NCI-H2081 treated with DMSO at 0.1 percent for 48 hours (cell line): Measurements from ENCODE around the gene ACADSB.

Experiments
- DNase-seq: peaks from one replicate; lab custom pipeline; 2025; lab: John Stamatoyannopoulos, UW

ACADSB gene

DNA sequence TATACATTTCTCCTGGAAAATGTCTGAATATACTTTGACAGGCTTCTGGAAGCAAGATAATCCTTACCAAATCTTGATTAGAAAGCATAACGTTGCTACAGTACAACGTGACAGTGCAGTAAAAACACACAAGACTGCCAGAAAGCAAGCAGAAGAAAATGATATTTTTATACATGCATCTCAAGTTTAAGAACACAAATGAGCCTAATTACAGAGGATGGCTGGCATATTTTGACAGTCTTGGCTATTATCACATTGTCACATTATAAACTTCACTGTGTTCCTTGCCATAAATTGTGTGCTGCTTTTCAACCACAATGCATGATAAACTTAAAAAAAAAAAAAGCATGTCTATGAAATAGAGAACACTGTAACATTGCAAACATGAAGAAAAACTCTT, 4.5 kb upstream of the ACADSB start:
- DNase-seq = no peak

GRCh38 chr10:123007558-123008354, 1.1 kb upstream of the ACADSB start:
- no peak for DNase-seq

GRCh38 chr10:123009105-123009820, 457 bp downstream of the ACADSB start:
- no peak for DNase-seq

DNA sequence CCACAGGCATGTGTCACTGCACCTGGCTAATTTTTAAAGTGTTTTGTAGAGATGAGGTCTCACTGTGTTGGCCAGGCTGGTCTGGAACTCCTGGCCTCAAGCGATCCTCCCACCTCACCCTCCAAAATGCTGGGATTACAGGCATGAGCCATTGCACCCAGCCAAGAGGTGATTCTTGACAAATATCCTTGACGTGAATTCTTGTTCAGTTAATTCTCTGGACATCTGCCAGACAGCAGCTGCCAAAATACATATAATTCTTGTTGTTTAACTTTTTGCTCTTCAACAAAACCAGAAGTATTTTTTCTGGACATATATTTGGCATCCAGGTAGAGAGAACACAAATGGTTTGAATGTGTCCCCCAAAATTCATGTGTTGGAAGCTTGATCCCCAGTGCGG, 3.2 kb downstream of the ACADSB start:
- DNase-seq = no peak

DNA sequence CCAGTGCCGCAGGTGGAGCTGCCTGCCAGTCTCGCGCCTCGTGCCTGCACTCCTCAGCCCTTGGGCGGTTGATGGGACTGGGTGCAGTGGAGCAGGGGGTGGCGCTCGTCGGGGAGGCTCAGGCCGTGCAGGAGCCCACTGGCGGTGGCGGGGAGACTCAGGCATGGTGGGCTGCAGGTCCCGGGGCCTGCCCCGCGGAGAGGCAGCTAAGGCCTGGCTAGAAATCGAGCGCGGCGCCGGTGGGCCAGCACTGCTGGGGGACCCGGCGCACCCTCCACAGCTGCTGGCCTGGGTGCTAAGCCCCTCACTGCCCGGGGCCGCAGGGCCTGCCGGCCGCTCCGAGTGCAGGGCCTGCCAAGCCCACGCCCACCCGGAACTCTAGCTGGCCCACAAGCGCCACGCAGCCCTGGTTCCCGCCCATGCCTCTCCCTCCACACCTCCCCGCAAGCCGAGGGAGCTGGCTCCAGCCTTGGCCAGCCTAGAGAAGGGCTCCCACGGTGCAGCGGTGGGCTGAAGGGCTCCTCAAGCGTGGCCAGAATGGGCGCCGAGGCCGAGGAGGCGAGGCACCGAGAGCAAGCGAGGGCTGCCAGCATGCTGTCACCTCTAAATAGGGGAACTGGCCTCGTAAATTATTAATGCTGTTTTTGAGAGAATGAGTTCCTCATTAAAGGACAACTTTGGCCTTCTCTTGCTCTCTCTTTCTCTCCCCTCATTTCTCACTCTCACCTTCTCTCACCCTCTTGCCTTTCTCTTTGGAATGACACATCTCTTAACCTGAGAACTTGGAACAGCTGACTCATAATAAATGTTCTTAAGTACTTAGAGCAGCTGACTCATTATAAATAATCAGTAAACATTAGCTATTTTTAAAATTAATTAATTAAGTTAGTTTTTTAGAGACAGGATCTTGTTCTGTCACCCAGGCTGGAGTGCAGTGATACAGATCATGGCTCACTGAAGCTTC, 4.9 kb downstream of the ACADSB start:
- no peak for DNase-seq

DNA sequence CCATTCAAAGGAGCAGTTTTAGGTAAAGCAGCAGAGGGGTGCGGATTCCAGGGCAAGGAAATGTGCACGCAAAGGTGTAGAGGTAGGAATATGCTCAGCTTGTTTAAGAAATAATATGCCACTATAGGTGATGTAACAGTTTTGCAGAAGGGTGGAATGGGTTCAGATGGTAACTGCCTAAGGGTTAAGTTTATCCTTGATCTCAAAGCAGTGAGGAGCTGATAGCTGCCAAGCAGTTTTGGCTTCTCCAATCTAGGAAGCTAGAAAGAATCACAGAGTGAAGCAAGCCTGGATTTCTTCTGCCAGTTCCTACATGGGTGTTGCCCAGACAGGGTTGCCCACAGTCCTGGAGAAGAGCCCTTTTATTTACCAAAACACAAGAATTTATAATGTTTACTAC, 6.0 kb downstream of the ACADSB start:
- no peak for DNase-seq

DNA sequence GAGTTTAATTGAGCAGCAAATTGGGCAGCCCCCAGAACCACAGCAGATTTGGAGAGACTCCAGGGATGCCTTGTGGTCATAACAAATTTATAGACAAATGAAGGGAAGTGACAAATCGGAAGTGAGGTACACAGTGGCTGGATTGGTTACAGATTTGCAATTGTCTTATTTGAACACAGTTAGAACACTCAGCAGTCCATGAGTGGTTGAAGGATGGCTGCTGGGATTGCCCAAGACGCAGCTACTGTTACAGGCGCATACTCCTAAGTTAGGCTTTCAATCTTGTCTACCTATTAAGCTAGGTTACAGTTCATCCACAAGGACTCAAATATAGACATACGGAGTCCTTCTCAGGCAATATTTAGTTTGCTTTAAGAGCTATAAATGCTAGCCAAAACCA, 7.4 kb downstream of the ACADSB start:
- DNase-seq = no peak

DNA sequence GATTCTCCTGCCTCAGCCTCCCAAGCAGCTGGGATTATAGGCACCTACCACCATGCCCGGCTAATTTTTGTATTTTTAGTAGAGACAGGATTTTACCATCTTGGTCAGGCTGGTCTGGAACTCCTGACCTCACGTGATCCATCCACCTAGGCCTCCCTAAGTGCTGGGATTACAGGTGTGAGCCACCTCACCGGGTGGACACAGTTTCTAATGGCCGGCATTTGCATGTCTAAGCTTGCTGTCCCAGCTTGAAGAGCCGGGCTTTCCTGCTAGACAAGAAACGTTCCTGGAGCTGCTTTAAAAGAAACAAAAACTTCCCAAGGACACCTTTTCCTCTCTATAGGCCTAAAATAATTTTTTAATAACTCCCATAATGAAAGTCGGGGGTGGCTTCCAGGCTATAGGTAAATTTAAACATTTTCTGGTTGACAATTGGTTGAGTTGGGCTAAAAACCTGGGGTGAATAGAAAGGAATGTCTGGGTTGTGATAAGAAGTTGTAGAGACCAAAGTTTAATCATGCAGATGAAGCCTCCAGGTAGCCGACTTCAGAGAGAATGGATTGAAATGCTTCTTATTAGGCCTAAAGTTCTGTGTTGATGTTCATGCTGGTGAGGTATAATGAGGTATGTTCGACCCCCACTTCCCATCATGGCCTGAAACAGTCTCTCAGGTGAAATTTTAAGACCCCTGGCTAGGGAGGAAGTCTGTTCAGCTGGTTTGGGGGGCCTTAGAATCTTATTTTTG, 8.8 kb downstream of the ACADSB start:
- DNase-seq = no peak

DNA sequence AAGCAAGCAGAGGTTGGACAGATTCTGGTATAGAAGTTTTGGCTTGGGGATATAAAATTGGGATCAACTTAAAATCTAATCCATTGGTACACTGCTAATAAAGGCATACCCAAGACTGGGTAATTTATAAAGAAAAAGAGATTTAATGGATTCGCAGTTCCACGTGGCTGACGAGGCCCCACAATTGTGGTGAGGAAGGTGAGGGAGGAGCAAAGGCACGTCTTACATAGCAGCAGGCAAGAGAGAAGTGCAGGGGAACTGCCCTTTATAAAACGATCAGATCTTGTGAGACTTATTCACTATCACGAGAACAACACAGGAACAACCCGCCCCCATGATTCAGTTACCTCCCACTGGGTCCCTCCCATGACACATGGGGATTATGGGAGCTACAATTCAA, 9.7 kb downstream of the ACADSB start:
- DNase-seq = no peak

DNA sequence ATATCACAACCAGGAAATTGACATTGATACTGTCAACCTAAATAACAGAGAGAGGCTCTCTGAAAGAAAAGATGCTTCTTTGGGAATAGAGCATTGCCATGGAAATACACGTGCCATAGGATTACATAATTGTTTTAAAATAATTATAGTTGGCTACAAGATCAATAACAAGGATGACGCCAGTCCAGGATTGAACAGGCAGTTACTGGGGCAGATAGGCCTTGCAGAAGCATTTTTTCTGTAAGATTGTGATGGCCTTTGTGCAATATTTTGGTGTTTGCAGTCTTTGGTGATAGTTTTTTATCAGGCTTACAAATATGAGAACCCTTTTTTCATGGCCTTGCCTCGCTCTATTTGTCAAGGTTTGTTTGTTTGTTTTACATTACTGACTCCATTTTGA, 10.5 kb downstream of the ACADSB start:
- DNase-seq = no peak

GRCh38 chr10:123019941-123020703, 11.3 kb downstream of the ACADSB start:
- no peak for DNase-seq

GRCh38 chr10:123021517-123021916, 12.7 kb downstream of the ACADSB start:
- DNase-seq = no peak

GRCh38 chr10:123024540-123024939, 15.7 kb downstream of the ACADSB start:
- DNase-seq = no peak

- DNase-seq = no peak
Observed at GRCh38 chr10:123026302-123026701, 17.5 kb downstream of the ACADSB start.

- DNase-seq = no peak
Observed at GRCh38 chr10:123027861-123028260, 19.1 kb downstream of the ACADSB start.

DNA sequence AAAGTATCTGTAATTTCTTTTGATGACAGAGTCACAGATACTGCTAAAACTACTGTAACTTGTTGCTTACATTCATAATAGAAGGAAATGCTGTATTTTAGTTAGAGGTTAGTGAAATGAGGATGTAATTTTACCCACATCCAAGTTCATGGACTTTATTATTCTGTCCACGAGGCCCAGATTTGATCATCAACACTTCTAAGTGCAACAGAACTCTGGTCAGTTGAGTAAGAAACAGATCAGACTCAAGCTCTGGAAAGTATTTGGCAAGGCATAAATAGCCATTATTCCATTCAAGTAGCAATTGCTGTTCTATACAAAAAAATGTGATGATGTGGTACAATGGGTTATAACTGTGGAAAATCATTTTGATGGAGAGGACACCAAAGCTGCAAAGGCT, 22.3 kb downstream of the ACADSB start:
- DNase-seq = no peak

- DNase-seq = no peak
Observed at GRCh38 chr10:123034332-123034731, 25.5 kb downstream of the ACADSB start.

DNA sequence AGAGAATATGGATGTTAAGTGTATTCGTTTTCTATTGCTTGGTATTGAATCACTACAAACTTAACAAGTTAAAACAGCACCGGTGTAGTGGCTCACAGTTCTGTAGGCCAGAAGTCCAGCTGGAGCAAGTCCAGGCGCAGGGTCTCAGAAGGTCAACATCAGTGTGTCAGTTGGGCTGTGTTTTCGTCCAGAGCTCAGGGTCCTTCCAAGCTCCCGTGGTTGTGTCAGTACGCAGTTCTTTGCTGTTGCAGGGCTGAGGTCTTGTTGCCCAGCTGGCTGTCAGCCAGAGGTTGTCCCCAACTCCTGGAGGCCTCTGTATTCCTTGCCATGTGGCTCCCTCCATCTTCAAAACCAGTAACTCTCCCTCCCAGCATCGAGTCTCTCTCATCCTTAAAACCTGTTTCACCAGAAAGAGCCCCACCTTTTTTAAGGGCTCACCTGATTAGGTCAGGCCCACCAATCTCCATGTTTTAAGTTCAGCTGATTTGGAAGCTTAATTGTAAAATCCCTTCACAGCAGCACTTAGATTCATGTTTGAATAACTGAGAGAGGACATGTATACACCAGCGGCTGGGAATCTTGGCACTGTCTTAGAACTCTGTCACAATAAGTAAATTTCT, 26.8 kb downstream of the ACADSB start:
- no peak for DNase-seq

- DNase-seq = no peak
Observed at GRCh38 chr10:123038782-123039631, 30.2 kb downstream of the ACADSB start.

GRCh38 chr10:123039632-123039930, 30.8 kb downstream of the ACADSB start:
- no peak for DNase-seq
